ENCODE measurements around the gene LMOD3.

Gene LMOD3

DNA sequence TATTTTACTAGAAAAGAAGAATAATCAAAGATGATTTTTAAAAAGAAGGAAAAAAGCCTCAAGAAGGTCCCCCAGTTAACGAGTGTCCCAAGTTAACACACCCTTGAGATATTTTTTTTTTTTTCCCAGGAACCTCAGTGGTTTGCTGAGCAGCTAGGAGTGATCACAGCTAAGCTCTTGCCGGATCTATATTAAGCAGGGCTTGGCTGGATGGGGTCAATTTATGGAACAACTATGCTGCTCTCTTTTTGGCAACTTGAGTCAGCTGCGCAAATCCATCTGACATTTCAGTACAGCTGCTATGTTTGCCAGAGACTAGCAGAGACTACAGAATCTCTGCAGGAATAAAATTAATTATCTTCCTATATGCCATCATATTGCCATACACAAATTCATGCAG, at the start of gene LMOD3:
LMOD3 (minus strand) TSS at position 193 of the 400 bp plus-strand sequence. CDS start 209 bp downstream, outside the sequence.
- DNase-seq: no peak

DNA sequence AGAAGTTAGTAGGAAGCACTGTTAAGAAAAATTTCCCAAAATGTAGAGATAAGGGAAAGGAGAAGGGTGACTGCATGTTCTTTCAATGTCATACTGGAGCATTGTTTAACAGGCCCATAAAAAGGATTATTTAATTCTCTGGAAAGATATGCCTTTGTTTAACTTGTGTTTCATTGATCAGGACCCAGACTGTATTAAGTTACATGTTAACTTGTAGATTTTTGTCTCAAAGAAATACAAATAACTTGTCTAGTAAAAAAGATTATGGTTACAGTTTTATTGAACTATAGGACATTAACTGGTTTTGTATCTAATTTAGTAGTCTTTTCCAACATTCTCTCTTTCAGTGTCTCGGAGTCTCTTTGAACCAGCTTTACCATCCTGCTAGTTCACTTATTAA, 49.7 kb upstream of the LMOD3 start:
- DNase-seq: no peak

DNA sequence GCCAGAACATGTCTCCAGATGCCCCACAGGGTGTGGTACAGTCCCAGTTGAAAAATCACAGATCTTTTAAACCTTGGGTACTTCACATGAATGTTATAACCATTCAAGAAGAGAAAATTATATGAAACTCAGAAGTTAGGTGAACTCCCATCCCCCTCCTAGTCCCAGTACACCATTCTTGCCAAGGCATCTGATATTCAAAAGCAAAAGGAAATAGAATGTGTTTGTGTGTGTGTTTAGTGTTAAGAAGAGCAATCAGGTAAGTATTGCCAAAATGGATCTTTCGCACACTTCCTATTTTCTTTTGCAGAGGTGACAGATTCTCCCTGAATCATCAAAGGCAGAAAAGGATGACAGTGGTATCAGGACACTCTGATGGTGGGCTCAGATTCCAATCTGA, 44.1 kb upstream of the LMOD3 start:
- DNase-seq: no peak

GRCh38 chr3:69165744-69166143, 43.3 kb upstream of the LMOD3 start:
- DNase-seq: no peak

DNA sequence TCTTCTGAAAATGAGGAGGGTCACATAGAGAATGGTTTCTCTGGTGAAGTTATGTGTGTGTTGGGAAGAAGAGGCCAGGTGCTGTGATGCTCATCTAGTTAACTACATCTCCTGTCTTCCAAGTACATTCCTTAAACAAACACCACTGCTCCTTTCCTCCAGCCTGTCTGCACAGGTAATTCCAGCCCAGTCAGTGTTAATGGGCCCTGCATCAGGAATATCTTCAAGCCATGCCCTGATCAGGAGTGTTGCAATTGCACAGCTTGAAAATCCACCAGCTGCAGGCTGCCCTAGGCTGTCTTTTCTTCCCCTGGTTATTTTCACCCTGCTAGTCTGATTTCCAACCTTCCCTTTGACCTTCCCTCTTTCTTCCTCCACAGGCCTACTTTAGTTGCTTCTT, 41.9 kb upstream of the LMOD3 start:
- DNase-seq: no peak

DNA sequence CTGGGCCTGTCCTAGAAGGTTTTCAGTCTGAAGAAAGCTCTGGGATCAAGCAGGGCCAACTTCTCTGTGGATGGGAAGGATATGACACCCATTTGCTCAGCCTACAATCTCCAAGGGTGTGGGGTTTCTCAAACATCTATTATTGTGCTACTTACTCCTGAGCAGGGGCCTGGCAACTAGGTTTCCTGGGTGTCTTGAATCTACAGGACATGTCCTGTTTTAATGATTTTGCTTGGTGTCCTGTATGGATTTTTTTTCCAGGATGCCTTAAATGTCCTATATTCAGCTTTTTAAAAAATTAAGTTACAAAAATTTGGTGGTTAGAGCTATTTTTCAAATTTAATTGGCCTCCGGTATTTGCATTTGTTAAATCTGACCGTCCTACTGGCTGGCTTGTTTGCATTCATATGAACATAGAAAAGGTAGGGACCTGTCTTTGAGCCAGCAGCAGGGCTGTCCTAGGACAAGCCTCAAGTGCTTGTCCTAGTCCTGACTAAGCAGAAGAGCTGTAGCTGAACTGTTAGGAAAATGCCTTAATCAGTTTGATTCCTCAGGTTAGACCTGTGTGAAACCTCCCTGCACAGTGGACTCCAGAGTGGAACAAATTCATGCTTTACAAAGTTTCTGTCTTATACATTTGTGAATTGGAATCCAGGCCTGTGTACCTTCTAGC, 40.0 kb upstream of the LMOD3 start:
- no peak for DNase-seq

GRCh38 chr3:69161587-69162307, 39.4 kb upstream of the LMOD3 start:
- peak; percentile 59 for DNase-seq

DNA sequence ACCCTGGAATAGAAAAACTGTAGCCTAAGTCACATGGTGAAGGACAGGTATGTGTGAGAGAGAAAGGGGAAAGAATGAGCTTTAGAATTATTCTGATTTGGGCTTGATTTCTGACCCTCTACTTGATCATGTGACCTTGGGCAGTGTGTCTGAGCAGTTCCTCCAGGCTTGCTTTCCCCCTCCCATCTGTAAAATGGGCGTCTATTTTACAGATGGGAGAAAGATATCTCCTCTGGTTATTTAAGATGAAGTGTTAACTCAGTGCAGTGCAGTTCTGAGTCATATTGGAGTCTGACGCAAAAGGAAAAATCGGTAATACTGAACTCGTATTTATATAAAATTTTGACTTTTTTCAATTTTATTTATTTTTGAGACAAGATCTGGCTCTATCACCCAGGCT, 38.1 kb upstream of the LMOD3 start:
- no peak for DNase-seq

- DNase-seq: no peak
These were observed 37.7 kb upstream of the LMOD3 start for GRCh38 chr3:69160107-69160506.

- DNase-seq: no peak
These were observed 27.2 kb upstream of the LMOD3 start for GRCh38 chr3:69149586-69149985.

- no peak for DNase-seq
These were observed 23.3 kb upstream of the LMOD3 start for GRCh38 chr3:69145688-69146087.

GRCh38 chr3:69144631-69145245, 22.3 kb upstream of the LMOD3 start:
- DNase-seq: no peak

- DNase-seq: no peak
These were observed 21.2 kb upstream of the LMOD3 start for GRCh38 chr3:69143612-69144011.

DNA sequence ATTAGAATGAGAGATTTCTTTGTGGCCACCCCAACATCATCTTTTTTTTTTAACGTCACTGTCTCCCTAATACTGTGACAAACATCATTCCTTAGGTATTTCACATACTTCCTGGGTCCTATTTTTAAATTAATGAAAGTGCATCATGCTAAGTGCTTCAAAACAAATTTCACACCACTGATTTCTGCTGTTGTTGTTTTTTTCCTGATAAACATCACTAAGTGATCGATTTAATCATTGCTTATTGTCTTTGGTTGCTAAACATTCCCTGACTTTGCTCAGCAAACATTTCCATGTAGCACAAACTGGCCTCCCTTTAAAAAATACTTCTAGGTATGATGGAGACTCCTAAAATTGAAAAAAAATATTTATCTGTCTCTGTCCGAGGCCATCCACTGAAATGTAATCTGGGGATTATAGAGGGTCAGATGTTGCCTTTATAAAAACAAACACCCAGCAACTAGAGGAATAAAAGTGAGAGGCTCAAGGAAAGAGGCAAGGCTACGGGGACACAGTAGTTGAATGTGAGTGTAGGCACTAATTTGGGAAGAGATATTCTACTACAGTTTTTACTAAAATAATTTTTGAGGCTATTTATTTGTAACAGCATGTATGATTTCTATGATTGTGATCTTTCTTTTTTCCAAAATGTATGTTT, 20.5 kb upstream of the LMOD3 start:
- no peak for DNase-seq

DNA sequence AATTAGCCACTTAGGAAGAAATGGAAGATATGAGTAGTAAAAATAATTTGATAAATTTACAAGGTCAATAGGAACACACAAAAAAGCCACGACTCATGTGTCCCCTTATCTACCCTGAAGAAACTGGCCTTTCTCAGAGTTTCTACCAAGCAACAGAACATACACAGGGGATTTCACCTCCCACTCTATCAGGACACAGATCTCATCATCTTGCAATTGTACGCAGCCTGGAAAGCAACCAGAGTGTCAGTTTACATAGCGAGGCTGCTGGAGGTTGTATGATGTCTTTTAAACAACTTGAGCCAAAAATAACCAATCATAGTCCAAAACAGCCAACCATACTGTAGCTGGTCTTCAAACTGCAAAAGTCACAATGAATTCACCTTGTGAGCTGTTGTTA, 19.7 kb upstream of the LMOD3 start:
- no peak for DNase-seq

DNA sequence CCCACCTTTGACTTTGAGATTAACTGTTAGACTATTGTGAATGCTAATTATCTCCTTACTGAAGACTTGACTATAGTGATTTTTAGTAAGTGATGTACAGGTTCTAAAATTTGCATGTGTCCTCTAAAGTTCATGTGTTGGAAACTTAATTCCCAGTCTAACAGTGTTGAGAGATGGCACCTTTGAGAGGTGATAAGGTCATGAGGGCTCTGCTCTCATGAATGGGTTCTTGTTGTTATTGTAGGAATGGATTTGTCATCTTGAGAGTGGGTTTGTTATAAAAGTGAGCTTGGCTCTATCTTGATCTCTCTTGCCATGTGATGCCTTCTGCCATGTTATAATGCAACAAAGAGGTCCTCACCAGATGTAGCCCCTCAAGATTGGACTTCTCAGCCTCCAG, 18.9 kb upstream of the LMOD3 start:
- no peak for DNase-seq

DNA sequence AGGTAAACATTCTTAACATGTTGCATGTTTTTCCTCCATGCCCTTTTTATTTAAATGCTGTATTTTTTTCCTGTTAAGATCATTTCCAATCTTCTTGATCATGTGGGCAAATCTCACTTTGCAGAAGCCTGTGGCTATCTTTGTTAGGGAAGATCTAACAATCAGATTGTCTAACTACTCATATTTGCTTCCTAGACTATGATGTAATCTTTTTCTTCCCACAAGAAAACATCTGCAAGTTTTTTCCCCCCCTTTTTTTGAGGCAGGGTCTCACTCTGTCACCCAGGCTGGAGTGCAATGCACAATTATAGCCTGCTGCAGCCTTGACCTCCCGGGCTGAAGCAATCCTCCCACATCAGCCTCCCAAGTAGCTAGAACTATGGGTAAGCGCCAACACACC, 15.0 kb upstream of the LMOD3 start:
- DNase-seq: no peak

- no peak for DNase-seq
These were observed 14.6 kb upstream of the LMOD3 start for GRCh38 chr3:69137005-69137404.

DNA sequence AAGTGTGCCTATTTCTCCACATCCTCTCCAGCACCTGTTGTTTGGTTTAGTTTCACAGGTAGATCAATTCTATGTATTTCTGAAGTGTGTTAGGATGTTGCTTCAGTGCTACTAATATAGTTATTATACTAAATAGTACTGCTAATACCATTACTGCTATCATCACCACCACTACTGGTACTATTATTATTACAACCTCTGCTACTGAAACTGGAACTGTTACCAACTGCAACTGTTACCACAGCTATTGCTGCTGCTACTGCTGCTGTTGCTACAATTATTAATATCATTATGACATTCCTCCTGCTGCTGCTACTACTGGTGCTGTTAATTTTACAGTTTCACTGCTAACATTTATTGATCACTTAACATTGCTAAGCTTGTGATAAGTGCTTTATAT, 8.3 kb upstream of the LMOD3 start:
- DNase-seq: peak; percentile 4

DNA sequence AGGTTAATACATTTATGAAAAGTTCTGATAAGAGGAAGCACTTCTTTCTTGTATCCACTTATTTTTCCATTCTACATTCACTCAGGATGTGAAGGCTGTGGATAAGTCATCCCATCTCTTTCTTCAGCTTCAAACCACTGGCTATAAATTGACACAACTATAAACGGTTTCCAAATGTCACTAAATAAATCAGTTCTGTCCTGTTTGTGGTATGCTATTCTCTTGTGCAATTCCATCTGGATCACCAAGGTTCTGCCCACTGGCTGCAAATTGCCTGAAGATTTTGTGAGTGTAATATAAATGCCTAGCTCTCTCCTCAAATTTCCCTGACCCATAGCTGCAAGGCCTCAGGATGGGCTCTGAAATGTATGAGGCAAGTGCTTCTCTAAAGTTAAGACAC, 7.1 kb upstream of the LMOD3 start:
- no peak for DNase-seq

DNA sequence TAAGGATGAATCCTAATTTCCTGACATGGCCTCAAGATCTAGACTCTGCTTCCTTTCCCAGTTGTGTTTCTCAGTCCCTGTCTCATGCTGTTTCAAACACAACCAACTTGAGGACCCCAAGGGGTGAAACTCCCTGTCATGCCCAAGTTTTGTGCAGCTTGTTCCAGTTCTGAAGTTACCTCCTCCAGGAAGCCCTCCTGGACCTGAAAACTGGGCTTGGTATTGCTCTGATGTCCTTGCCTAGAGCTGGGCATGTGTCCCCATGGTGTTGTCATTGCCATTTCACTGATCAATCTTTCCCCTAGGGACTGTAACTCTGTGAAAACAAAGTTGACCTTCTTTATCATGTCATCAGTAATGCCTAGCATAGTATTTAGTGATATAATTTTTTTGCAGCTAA, 6.1 kb upstream of the LMOD3 start:
- no peak for DNase-seq

GRCh38 chr3:69126999-69127398, 4.6 kb upstream of the LMOD3 start:
- DNase-seq: no peak

- DNase-seq: no peak
These were observed 3.8 kb upstream of the LMOD3 start for GRCh38 chr3:69126216-69126615.

DNA sequence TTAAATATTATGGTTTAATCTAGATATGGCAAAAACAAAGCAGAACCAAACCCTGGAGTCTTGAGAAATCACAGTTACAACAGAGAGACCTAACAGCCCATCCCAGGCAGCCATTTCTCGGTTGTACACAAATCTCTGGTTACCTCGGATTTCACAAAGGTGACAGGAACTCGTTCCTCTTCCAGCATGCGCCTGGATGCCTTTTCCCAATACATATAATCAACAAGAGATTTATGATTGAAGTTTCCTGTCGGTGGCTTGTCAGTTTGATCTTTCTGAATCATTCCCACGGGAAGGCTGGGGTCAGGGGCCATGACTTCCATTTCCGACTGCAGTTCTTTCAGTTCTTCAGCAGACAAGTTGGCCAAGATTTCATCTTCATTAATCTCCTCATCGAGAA, 445 bp downstream of the LMOD3 start:
- DNase-seq: no peak

Data from suppressor macrophage treated with lipopolysaccharide for 4 hours (primary cell).